CD4-positive, alpha-beta T cell treated with Interleukin-4 for 1 hour (primary cell): ENCODE results near the gene PLXNB1.
"Not testable (repeated sequence)": the region's sequence is repeated elsewhere in the genome, so short reads cannot be mapped to it uniquely, and the experiment has no call there.

Experiments
- DNase-seq, 2 donors: peaks; one replicate each; pipeline ENCODE4 v3.0.0-alpha.2; 2020 to 2022

Gene PLXNB1

GRCh38 chr3:48403533-48404439 lies 26.1 kb downstream of the PLXNB1 start:
- DNase-seq, result peak in 1 of 2 donors; percentile 5

DNA sequence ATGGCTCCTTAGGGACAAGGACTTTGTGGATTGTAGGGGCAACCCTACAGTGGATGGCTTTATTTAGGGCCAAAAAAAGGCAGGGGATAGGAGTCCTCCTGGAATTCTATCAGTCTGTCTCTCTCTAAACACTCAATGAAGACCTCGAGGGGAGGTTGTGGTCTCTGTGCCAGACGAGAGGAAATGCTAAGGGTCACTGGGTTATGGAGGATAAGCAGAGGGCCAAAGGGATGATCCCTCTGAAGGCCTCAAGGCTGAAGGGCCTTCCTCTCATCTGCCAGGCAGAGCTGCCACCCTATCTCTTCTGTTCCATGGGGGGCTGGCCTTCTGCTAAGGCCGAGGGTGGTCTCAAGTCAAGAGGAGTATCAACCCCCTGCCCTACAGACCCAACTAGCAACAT lies 27.0 kb downstream of the PLXNB1 start:
- peak in 1 of 2 donors; percentile 4 for DNase-seq

DNA sequence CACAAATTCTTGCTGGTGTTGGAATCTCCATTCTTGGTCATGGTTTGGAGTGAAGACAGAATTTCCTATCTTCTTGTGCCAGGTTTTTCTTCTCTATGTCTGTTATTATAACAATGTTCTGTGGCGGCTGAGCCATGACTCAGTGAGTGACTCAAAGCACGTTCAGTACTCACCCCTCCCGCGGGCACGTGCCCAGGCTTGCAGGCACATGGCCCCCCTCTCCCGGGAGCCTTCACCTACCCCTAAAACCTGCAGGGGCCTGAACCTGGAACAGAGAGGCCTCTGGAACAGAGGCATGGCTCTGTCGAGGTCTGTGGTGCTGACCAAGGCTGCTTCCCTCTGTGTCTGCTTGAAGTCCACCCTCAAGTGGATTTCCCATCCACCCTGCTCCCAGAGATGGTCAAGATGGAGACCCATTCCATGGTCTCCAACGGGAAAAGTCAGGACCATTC lies 27.6 kb downstream of the PLXNB1 start:
- no peak for DNase-seq

DNA sequence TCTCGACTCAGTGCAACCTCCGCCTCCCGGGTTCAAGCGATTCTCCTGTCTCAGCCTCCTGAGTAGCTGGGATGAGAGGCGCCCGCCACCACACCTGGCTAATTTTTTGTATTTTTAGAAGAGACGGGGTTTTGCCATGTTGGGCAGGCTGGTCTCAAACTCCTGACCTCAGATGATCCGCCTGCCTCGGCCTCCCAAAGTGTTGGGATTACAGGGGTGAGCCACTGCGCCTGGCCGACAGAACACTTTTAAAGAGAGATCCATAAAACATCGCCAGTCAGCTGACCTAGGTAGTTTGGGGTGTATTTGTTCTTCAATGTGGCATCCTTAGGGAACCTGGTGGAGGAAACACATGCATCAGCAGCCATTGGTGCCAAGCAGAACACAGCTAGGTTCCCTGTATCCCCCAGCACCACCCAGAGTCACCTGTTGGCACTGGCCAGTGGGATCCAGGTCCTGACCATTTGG lies 28.4 kb downstream of the PLXNB1 start:
- DNase-seq, result not testable (repeated sequence)

GRCh38 chr3:48400824-48401433 lies 29.0 kb downstream of the PLXNB1 start:
- peak; percentile 79 to 82 for DNase-seq

DNA sequence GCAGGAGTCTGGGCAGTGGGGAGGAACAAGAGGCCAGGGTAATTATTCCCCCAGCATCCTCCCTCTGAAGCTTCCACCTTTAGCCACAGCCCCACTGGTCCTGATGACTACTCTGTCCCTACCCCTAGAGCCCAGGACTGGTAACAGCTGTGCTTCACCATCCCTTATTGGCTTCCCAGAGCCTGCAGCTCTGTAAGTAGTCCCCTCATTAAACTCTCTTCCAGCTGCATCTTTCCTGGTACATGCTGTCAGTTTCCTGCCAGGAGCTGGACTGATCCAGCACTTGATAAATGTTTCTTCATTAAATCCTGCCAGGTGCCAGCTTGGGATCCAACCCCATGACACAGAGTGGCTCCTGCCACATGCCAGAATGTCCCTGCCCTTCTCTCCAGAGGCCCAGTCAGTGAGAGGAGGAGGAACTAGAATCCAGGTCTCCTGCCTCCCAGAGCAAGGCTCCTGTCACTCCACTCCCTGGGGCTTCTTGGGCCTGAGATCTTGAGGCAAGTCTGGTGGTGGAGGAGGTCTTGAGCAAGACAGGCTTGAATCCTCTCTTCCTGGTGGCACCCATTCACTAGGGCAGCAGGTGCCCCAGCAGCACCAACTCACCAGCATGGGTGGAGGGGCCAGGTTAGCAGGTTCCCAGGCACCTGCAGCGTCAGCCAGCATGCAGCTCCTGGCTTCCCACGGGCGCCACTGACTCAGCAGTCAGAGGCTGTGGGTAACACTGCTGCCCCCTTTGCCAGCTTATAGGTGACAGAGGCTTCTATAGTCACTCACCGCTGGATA lies 30.3 kb downstream of the PLXNB1 start:
- DNase-seq, result no peak

DNA sequence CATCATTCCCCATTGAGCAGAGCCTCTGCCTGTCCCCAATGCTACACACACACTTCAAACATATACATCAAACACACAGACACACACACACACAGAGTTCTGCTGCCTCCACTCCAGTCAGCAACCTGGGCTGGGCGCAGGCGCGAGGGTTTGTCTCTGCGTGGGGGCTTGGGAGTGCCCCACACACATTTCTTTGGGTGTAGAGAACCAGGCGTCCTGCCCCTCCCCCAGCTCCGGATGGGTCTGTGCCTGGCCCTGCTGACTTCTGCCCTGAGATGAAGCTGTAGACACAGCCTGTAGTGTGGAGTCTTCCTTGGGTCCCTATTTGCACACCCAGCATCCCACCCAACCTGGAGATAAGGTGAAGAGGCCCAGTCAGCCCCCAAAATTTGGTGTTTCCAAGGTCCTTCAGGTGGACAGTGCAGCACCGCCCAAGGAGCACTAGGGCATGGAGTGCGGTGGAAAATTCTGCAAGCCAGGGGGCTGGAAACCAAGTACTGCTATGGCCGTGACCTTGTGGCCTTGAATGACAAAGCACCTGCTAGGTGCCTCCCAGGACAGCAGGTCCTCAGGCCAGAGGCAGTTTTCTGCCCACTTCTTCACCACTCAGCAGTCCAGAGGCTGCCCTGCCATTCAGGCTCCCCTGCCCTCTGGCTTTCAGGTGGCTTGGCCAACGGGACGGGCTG lies 31.0 kb downstream of the PLXNB1 start:
- no peak for DNase-seq

- no peak for DNase-seq
Measured at GRCh38 chr3:48397767-48398681, 31.9 kb downstream of the PLXNB1 start.

GRCh38 chr3:48395714-48396113 lies 34.2 kb downstream of the PLXNB1 start:
- no peak for DNase-seq

- no peak for DNase-seq
Measured at GRCh38 chr3:48394391-48394790, 35.5 kb downstream of the PLXNB1 start.

GRCh38 chr3:48388966-48389365 lies 40.9 kb downstream of the PLXNB1 start:
- no peak for DNase-seq

DNA sequence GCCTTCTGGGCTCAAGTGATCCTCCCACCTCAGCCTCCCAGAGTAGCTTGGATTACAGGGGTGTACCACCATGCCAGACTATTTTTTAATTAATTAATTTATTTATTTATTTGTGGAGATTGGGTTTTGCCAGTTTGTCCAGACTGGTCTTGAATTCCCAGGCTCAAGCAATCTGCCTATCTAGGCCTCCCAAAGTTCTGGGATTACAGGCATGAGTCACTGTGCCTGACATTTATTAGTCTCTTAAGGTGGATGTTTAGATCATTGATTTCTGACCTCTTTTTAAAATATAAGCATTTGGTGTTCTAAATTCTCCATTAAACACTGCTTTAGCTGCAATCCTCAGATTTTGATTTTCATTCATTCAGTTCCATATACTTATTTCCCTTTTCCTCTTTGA lies 42.3 kb downstream of the PLXNB1 start:
- DNase-seq, result no peak

DNA sequence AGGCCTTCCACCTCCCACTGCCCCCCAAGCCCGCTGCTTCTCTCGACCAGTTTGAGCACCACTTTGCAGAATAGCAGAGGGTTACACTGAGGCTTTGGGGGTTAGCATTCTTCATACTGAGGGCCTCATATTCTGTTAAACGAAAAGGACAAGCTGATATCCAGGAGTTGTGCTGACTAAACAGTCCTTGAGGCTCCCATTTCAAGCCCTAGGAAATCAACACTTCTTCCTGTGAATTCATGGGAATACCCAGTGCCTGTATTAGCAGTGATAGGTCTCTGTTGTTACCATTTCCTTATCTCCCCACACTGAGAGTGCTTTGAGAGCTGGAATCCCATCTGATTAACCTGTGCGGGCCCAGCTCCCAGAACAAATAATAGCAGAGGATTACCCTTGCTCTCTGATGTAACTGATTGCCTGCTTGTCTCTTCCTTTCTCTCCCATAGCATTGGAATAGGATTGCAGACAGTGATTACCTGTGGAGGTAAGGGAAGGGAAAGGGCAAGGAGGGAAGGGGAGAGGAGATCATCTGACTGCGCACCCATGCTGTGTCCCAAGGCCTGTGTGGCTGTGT lies 56.9 kb downstream of the PLXNB1 start:
- no peak for DNase-seq

GRCh38 chr3:48372377-48372770 lies 57.5 kb downstream of the PLXNB1 start:
- DNase-seq, result no peak

DNA sequence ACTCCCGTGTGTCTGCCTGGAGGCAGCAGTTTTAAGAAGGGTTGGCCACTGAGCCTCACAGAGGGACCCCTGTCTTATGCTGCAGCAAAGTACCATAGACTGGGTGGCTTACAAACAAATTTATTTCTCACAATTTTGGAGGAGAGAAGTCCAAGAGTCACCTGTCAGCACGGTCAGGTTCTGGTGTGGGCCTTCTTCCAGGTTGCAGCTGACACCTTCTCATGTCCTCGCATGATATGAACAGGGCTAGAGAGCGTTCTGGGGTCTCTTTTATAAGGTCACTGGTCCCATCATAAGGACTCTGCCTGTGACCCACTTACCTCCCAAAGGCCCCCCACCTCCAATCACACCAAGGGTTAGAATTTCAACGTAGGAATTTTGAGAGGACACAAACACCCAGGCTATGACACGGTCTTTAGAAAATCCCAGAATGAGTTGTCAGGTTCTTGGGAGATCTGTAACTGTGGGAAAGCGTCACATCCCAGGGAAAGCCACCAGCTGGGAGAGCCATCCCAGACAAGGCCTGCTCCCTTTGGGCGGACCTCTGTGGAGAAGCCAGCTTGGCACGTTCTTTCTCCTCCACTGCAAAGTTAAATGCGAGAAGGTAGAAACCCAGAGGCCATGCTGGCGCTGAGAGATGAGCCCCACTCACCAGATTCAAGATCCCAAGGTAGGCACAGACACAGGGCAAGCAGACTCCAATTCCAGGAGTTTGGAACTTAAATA lies 58.1 kb downstream of the PLXNB1 start, which contains the start of gene FBXW12:
TSS of gene FBXW12 (plus strand) at position 569 of the 726 bp plus-strand sequence. CDS start 549 bp downstream, outside the sequence.
- DNase-seq, result no peak

DNA sequence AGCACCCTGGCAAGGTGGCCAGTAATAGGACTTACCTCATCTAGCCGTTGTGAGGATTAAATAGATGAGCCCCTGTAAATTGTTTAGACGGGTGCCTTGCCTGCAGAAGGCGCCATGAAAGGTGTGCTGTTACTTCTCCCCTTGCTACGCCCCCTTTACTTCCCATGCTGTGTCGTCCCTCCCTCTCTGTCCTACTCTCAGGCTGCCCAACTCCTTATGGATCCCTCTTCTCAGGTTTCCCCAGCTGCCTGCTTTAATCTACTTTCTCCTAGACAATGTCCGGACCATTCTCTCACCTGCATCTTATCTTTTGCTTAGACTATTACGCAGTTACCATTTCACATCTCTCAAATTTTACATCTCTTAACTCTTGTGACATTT lies 59.6 kb downstream of the PLXNB1 start:
- DNase-seq, result no peak

DNA sequence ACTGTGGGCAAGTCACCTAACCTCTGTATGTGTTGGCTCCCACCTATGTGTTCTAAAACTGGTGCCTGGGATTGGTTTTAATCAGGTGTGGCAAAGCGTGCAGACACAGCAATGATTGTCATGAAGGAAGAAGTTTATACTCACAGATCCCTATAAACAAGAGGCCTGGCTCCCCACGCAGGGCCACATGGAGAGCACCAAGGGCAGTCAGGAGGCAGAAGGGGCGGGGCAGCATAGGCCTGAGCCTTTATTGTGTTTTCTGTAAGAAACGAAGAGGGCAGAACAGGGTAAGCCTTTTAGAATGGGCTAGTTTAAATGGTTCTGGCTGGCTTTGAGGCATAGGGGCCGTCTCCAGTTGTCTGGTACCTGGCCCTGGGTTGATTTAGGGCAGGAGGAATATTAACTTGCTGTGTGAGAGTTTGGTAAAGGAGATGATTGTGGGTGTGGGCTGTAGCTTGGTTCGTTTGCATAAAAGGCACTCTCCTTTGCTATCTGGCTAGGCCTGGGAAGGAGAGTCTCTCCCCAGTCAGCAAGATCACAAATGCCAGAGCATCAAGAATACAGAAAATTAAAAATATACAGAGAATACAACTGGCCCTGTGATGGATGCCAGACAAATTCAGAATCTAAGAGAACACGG lies 60.1 kb downstream of the PLXNB1 start:
- no peak for DNase-seq

- DNase-seq, result no peak
Measured at GRCh38 chr3:48367201-48367600, 62.7 kb downstream of the PLXNB1 start.

GRCh38 chr3:48364840-48365239 lies 65.0 kb downstream of the PLXNB1 start:
- no peak for DNase-seq

DNA sequence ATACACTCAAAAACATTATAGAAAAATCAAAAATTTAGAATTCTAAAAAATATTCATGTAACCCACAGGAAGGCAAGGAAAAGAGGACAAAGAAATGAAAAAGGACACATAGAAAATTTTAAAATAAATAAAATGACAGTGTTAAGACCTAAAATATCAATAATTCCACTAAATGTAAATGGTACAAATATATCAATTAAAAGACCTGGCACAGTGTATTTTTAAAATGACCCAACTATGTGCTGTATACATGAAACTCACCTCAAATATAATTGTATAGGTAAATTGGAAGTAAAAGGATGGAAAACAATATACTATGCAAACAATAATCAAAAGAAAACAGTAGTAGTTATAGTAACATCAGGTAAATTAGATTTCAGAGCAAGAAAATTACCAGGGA lies 68.0 kb downstream of the PLXNB1 start:
- no peak for DNase-seq
